HG02884 (cell line): ENCODE results near the gene ASXL1.
A peak's percentile ranks its signal among the peaks of the same experiment; 100 is the strongest.
"Not testable (repeated sequence)": the region's sequence is repeated elsewhere in the genome, so short reads cannot be mapped to it uniquely, and the experiment has no call there.

Experiments used
- ATAC-seq: cut with Tn5 transposase; IDR thresholded peaks from one replicate; pipeline ENCODE4 v1.9.1; 2021; ENCODE audit warnings: mild to moderate bottlenecking, moderate library complexity; ENCODE audit not compliant: unreplicated experiment

Gene ASXL1

DNA sequence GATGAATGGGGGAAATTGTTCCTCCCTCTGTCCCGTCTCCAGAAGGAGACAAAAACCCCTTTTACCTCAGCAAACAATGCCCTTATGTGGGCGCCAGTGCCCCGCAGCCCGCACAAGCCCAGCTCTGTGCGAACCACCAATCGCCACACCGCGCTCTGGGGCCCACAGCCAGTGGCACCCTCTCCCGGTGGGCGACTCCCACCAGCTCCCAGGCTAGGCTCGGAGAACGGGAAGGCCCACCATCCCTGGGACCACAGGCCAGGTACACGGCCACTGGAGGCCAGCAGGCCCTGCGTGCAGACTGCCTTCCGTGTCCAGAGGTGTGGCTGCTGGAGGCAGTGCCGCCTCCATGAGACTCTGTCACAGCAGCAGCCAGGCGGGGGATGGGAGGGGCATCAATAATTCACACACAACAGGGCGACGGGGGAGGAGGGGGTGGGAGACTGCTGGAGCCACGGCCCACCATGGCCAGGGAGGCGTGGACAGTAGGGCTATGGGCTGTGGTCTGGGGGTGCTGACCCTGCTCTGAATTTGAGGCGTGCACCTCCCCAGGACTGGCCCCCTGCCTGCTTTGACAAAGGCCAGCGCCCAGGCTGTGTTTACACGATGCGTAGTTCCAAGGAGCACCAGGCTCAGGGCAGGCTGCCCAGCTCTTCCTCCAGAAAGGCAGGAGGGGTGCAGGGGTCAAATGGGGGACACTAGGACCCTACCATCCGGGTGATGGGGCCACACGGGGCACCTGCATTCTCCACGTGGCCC is 105.7 kb downstream of the ASXL1 start:
- ATAC-seq = no peak

- ATAC-seq = no peak
Observed at GRCh38 chr20:32464401-32465091, 106.4 kb downstream of the ASXL1 start.

- no peak for ATAC-seq
Observed at GRCh38 chr20:32465092-32465900, 107.2 kb downstream of the ASXL1 start.

DNA sequence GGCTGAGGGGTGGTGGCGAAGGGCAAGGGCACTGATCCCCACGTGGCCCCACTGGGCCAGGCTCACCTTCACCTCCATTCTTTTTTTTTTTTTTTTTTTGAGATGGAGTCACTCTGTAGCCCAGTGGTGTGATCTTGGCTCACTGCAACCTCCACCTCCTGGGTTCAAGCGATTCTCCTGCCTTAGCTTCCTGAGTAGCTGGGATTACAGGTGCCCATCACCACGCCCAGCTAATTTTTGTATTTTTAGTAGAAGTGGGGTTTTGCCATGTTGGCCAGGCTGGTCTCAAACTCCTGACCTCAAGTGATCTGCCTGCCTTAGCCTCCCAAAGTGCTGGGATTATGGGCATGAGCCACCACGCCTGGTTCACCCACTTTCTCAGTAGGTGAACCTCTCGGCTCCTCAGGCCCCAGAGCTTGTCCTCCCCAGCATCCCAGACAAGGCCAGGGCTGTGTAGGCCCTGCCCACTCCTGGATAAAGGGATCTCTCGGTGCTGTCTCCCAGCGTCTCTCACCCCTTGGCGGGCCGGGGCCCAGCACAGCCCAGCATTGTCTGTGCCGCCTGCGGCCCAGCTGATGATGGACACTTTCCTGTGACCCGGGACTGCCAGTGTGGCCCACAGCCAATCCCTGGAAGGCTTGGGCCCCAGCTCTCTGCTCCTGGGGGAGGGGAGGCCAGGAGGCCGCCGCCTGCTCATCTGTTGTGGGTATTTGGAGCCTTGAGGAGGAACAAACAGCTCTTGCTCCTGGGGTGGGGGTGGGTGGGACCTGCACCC is 108.0 kb downstream of the ASXL1 start:
- not testable (repeated sequence) for ATAC-seq

GRCh38 chr20:32466739-32467505 is 108.8 kb downstream of the ASXL1 start:
- ATAC-seq = no peak

- ATAC-seq = no peak
Observed at GRCh38 chr20:32467506-32468312, 109.6 kb downstream of the ASXL1 start.

DNA sequence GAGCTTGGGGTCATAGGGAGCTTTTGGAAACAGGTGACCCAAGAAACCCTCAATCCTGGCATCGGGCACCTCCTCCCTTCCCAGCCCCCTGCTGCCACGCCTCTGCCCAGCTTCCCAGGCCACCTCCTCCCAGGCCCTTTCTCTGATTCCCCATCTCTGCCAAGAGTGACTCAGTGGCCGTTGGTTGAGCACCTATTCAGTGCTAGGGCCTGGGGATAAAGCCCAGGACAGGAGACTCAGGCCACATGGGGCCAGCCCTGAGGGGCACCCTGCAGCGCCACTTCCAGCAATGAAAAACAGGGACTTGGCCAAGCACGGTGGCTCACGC is 110.1 kb downstream of the ASXL1 start:
- ATAC-seq = no peak

GRCh38 chr20:32468860-32469259 is 110.7 kb downstream of the ASXL1 start:
- ATAC-seq = no peak

DNA sequence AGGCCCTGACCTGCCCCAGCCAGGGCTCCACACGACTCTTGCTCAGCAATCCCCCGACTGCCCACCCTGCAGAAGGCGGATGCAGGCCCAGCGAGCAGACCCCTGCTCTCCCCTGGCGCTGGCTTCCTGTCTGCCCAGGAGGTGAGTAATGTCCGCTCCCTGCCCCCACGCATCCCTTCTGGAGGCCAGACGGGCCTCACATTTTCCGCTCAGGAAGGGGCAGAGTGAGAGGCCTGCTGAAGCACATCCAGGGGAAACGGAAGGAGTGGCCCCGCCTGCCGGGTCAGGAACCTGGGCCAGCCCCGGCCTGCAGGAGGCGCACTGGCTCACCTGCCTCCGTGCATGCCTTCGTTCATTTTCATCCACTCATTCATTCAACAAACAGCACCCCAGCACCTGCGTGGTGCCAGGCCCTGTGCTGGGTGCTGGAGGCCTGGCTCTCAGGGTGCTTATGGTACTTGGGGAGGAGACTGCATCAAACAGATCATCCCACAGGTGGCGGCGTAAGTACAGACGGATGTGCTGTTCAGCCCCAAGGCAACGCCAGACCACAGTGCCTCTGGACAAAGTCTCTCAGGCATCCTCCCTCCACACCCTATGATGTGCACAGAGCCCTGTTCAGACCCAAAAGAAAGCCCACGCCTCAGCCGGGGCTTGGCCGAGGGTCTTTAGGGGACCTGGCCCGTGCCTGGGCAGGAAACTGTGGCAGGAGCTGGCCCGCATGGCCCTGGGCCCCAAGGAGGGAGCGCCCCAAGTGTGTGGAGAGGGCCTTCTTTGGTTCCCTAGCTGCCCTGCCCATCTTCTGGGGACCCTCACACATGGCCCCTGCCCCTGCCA is 112.1 kb downstream of the ASXL1 start:
- no peak for ATAC-seq

DNA sequence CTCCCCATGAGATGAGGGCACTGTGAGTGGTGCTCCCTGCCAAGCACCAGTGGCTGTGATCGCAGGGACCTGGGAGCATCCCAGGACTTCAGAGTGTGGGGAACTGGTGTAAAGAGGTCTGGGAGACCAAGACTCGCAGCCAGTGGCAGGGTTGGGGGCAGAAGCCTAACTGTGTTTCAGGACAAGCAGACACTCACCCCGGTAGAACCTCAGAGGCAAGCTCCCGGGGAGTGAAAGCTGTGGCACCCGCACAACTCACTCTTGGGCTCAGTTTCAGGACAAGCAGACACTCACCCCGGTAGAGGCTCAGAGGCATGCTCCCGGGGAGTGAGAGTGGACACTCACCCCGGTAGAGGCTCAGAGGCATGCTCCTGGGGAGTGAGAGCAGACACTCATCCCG is 112.8 kb downstream of the ASXL1 start:
- no peak for ATAC-seq

- no peak for ATAC-seq
Observed at GRCh38 chr20:32472581-32473207, 114.6 kb downstream of the ASXL1 start.

DNA sequence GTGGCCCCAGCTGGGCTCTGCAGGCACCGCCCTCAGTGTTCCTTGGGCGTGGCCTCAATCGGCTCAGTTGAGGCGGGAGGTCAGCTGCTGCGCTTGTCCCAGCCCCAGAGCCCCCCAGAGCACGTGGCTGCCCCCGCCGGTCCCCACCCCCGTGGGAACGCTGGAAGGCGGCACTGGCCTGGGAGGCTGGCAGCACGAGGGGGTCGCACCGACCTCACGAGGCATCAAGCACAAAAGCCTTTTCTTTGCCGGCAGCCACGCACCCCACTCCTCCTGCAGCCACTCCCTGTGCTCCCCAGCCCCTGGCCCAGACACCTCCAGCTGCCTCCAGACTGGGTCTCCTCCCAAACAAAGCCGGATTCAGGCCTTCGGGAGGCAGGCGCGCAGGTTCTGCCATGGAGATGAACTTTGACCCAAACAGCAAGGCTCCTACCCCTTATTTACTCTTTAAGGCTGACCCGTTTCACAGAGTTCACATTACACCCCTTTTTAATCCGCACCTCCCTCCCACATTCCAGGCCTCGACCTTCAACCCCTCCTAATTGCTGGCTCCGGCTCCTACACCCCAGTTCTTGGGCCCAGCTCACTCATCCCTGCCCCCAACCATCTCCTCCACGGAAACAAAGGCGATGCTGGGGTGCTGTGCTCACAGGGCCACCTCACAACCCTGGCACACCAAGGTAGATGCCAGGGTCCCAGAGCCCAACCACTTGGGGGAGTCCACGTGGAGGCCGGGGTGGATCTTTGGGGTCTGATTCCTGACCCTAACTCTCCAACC is 115.3 kb downstream of the ASXL1 start:
- no peak for ATAC-seq

- no peak for ATAC-seq
Observed at GRCh38 chr20:32474009-32474716, 116.0 kb downstream of the ASXL1 start.

GRCh38 chr20:32474717-32474966 is 116.5 kb downstream of the ASXL1 start:
- ATAC-seq = no peak

DNA sequence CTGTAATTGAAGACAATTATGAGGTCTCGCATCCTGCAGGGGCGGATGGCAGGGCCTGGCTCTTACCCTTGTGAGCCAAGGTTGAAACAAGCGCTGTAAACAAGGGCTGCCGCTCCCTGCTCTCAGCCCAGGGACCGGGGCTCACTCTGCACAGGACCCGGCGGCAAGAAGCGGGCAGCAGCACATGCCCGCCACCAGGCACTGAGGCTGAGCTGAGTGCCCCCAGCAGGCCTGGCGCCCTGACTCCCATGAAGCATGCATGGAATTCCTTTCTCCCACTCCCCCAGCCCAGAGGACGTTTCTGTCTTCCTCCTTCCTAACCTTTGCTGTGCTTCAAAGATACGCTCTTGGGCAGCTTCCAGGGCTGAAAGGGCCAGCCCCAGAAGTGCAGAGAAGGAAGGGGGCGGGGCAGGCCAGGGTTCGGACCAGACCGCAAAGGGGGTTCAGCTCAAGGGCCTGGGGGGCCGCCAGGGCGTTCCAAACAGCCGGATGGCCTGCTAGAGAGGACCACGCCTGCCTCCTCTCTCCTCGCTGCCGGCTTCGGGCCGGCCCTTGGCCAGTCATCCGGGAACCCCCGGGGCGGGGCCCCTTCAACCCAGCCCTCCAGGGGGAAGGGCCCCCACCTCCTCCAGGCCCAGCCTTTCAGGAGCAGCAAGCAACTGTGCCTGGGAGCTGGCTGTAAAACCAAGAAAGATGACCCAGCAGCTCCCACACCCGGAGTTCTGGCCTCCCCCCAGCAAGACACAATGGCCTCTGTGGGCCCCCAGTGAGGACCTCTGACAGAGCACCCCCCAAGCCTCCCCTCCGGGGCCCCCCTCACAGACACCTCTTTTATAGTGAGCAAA is 117.1 kb downstream of the ASXL1 start:
- ATAC-seq = peak; percentile 50
